Activated naive CD4-positive, alpha-beta T cell treated with anti-CD3 and anti-CD28 coated beads, Interleukin-2, amount 50 U/mL, for 24 hours (primary cell): Measurements from ENCODE around the gene AXIN1.
"Not testable (repeated sequence)": the region's sequence is repeated elsewhere in the genome, so short reads cannot be mapped to it uniquely, and the experiment has no call there.

Source experiments
- H3K27ac Mint-ChIP-seq: one replicate; pipeline ENCODE4 v1.8.0; 2021; ENCODE audit warnings: mild to moderate bottlenecking, mixed read lengths
- H3K27me3 Mint-ChIP-seq: one replicate; pipeline ENCODE4 v1.8.0; 2021; ENCODE audit warnings: mixed read lengths
- H3K36me3 Mint-ChIP-seq: one replicate; pipeline ENCODE4 v1.8.0; 2021; ENCODE audit warnings: mixed read lengths
- H3K4me1 Mint-ChIP-seq: one replicate; pipeline ENCODE4 v1.8.0; 2021; ENCODE audit warnings: mixed read lengths
- H3K4me3 Mint-ChIP-seq: one replicate; pipeline ENCODE4 v1.8.0; 2021; ENCODE audit warnings: mild to moderate bottlenecking, mixed read lengths
- H3K9me3 Mint-ChIP-seq: one replicate; pipeline ENCODE4 v1.8.0; 2021; ENCODE audit warnings: mixed read lengths

Gene AXIN1

DNA sequence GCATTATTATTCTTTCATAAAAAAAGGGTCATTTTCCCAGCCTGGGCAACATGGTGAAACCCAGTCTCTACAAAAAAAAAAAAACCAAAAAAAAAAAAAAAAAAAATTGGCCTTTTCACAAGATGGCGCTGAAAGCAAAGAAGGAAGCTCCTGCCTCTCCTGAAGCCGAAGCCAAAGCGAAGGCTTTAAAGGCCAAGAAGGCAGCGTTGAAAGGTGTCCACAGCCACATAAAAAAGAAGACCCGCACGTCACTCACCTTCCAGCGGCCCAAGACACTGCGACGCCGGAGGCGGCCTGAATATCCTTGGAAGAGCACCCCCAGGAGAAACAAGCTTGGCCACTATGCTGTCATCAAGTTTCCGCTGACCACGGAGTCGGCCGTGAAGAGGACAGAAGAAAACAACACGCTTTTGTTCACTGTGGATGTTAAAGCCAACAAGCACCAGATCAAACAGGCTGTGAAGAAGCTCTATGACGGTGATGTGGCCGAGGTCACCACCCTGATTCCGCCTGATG is 34.2 kb upstream of the AXIN1 start:
- no peaks in the 10 kb centered on the region for H3K9me3 Mint-ChIP-seq
- H3K27ac Mint-ChIP-seq, result no peak overlapping the region
- no peaks in the 10 kb centered on the region for H3K36me3 Mint-ChIP-seq
- no peaks in the 10 kb centered on the region for H3K27me3 Mint-ChIP-seq
- no peak overlapping the region for H3K4me3 Mint-ChIP-seq
- H3K4me1 Mint-ChIP-seq, result peaks cover 15% of the 10 kb centered on the region

DNA sequence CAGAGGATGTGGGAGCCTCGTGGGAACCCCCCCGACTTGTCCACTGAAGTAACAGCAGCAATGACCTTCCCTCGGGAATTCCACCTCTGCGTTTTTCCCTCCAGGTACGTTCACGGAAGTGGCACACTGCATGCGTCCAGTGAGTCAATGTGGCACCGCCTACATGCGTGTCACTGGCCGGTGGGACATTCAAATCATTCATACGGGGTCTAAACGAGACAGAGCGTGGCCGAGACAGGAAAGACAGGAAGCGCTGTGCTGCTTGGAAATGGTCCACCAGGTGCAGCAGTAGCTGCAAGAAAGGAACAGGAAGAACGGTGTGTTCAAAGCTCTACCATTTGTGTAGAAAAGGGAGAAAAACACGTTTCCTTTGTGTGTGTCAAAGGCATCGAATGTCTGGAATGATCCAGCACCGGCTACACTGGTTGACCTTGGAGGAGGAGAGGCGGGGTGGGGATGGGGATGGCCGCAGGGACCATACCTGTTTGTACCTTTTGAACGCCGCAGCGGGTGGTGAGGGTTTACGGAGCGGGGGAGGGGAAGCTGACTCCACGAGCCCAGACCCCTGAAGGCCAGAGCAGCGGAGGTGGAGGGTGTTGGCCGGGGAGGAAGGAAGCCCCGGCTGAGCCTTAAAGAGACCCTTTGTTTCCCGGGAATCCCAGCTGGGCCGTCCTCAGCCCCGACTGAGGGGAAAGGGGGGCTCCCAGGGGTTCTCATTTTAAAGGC is 31.0 kb upstream of the AXIN1 start:
- Mint-ChIP-seq H3K36me3 (no peaks in the 10 kb centered on the region), H3K4me1 (peaks cover 25% of the 10 kb centered on the region), H3K9me3 (no peaks in the 10 kb centered on the region), H3K27me3 (no peaks in the 10 kb centered on the region), H3K4me3 (peak overlapping the region; percentile 71), H3K27ac (peak overlapping the region; percentile 30)

DNA sequence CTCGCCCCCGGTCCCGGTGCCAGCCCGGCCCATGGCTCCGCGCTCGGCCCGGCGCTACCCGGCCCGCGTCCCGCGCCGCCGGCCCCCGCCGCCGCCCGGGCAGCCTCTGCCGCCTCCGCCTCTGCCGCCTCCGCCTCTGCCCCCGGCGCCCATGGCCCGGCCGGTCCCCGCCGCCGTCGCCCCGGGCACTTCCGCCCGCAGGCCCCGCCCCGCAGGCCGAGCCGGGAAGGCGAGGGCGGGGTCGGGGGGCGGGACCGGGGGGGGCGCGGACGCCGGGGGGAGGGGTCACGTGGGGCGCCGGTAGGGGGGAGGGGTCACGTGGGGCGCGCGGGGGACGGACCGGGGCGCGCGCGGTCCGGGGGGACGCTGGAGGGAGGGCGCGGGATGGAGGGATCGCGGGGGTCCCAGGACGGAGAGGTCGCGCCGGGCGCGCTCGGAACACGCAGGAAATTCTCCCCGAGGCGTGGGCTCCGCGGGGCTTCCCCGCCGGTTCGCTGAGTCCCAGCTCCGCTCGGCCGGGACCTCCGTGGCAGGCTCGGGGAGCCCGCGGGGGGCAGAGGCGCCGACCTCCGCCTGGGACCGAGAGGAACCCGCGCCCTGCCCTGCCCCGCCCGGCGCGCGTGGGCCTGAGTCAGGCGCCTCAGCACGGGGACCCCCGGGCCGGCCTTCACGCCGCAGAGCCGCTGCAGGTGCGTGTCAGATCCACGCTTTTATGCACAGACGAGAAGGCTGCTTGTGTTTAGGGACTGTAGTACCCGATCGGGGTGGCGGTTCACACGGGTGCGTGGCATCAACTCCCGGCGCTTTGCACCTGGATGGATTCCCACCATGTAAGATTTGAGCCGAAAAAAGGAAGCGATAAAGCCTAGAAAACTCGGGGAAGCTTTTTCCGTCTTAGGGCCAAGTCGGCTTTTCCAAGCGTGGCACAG is 29.5 kb upstream of the AXIN1 start, which contains the start of gene PGAP6:
Gene PGAP6 (minus strand): TSS at position 190 of the 929 bp plus-strand sequence. CDS start 157 bp downstream, at position 33.
- peak within 1 kb of the TSS; percentile 87 for H3K27ac Mint-ChIP-seq
- no peaks in the 10 kb centered on the region for H3K36me3 Mint-ChIP-seq
- H3K4me3 Mint-ChIP-seq, result peak within 1 kb of the TSS; percentile 71
- H3K9me3 Mint-ChIP-seq, result no peaks in the 10 kb centered on the region
- H3K27me3 Mint-ChIP-seq, result no peaks in the 10 kb centered on the region
- peaks cover 25% of the 10 kb centered on the region for H3K4me1 Mint-ChIP-seq

DNA sequence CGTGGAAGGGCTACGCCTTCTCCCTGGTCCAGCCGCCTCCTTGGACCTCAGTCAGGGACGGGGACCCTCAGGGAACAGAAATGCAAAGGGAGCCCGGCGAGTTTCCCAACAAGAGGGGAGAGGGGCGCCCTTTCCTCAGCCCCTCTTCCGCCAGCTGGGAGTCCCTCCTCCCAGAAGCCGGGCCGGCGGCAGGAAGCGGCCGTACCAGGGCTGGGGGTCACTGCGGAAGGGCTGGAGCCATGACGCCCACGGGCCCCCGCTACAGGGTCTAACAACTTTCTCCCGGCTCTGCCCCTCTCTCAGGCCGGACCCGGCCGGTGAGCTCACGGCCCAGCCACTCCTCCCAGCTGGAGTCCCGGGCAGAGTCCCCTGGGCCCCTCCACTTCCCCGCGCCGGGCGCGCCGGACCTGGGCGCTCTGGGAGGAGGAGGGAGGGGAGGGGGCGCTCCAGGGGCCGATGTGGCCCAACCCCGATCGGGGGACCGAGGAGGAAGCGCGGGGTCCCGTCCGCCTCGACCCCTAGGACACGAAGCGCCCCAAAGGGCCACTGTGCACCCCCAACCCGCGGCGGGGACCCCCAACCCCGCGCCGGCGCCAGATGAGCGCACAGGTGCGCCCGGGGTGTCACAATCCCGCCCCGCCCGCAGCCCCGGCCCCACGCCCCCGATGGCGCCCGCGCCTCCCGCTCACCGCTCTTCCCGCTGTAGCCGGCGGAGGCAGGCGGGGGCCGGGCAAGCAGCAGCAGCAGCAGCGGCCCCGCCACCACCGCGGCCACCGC is 28.7 kb upstream of the AXIN1 start:
- peaks cover 25% of the 10 kb centered on the region for H3K4me1 Mint-ChIP-seq
- H3K27ac Mint-ChIP-seq, result no peak overlapping the region
- peak overlapping the region; percentile 69 for H3K4me3 Mint-ChIP-seq
- no peaks in the 10 kb centered on the region for H3K9me3 Mint-ChIP-seq
- H3K27me3 Mint-ChIP-seq, result no peaks in the 10 kb centered on the region
- no peaks in the 10 kb centered on the region for H3K36me3 Mint-ChIP-seq

DNA sequence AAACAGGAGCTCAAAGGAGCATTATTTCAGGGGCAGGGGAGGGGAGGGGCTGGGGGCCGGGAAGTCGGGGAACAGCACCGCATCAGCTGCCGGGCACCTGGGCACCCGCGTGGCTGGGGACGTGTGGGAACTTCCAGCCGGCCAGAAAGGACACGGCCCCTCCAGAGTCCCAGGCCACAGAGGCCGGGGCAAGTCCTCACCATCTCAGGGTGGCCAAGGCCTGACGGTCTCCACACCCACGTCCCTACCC is 28.2 kb upstream of the AXIN1 start:
- Mint-ChIP-seq H3K27ac (no peak overlapping the region), H3K4me1 (peaks cover 25% of the 10 kb centered on the region), H3K9me3 (no peaks in the 10 kb centered on the region), H3K4me3 (peak overlapping the region; percentile 83), H3K36me3 (no peaks in the 10 kb centered on the region), H3K27me3 (no peaks in the 10 kb centered on the region)

DNA sequence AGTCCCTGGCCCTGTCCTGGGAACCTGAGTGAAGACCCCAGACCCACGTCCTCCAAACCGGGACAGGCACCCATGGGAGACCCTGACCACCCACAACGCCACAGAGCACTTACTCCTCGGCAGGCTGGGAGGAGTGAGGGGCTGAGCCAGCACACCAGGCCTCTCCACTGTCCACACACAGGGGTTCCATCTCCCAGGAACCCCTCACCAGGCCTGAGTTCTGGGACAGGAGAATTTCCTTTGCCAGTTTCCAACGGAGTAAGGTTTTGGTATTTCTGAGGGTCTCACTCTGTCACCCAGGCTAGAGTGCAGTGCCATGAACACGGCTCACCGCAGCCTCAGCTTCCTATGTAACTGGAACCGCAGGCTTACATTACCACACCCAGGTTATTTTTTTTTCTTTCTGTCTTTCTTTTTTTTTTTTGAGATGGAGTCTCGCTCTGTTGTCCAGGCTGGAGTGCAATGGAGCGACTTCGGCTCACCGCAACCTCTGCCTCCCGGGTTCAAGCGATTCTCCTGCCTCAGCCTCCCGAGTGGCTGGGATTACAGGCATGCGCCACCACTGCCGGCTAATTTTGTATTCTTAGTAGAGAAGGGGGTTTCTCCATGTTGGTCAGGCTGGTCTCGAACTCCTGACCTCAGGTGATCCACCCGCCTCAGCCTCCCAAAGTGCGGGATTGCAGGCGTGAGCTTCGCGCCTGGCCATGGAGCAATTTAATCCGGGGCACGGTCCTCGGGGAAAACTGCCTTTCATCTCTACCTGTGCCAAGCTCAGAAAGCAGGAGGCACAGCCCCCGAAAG is 27.6 kb upstream of the AXIN1 start:
- no peaks in the 10 kb centered on the region for H3K36me3 Mint-ChIP-seq
- peak overlapping the region; percentile 70 for H3K27ac Mint-ChIP-seq

DNA sequence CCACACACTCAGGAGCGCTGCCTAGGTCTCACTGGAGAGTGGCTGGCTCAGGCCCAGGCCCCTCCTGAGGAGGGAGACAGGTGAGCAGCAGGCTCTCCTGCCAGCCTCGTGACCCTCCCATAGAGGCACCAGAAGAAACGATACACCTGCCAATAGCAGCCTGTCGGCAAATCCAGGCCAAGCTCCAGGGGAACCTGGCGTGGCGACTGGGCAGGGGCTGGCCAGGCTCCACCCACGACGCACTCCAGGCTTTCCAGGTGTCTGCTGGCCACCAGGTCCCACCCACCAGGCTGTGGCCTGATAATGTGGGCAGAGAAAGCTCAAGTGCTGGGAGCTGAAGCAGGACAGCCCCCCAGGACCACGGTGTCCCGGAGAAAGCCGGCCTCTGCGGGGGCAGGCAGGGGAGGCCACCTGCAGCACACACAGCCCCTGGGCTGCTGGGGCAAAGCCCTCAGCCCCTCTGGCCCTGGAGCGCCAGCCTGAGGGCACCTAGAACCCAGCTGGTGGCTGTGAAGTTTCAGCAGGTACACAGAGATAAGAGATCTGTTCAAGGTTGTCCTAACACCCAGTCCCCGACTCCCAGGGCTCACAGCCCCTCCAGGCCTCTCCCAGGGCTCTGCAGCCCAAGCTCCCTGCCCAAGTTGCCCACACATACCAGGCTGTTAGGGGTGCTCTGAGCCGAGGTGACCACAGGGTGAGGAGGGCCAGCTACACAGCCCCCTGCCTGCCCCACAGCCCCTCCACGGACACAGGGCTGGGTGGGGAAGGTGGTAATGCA is 26.8 kb upstream of the AXIN1 start:
- Mint-ChIP-seq H3K4me3 (peak overlapping the region; percentile 83), H3K4me1 (peaks cover 25% of the 10 kb centered on the region)

More for the DNA sequence above, 27.6 kb upstream of the AXIN1 start:
- peaks cover 25% of the 10 kb centered on the region for H3K4me1 Mint-ChIP-seq
- peak overlapping the region; percentile 83 for H3K4me3 Mint-ChIP-seq
- no peaks in the 10 kb centered on the region for H3K27me3 Mint-ChIP-seq
- H3K9me3 Mint-ChIP-seq, result no peaks in the 10 kb centered on the region

DNA sequence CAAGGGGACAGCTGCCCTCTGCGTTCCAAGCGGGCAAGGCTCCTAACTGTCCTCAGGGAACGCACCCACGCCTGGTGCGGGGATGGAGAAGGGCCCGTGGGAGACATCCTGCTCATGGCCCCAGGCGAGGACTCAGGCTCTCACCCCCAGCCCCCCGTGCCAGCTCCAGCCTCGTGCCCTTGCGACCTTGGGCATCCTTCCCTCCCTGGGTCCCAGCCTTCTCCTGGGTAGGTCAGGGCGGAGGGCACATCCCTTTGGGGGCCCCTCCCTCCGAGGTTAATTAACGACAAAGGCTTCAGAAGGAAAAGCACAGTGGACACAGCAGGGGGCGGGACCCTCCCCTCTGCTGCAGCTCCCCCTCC is 26.3 kb upstream of the AXIN1 start:
- Mint-ChIP-seq H3K36me3 (no peaks in the 10 kb centered on the region), H3K27me3 (no peaks in the 10 kb centered on the region), H3K9me3 (no peaks in the 10 kb centered on the region), H3K4me1 (peaks cover 25% of the 10 kb centered on the region), H3K4me3 (no peak overlapping the region), H3K27ac (no peak overlapping the region)

More for the DNA sequence above, 26.8 kb upstream of the AXIN1 start:
- Mint-ChIP-seq H3K27me3 (no peaks in the 10 kb centered on the region), H3K9me3 (no peaks in the 10 kb centered on the region), H3K27ac (no peak overlapping the region), H3K36me3 (no peaks in the 10 kb centered on the region)

DNA sequence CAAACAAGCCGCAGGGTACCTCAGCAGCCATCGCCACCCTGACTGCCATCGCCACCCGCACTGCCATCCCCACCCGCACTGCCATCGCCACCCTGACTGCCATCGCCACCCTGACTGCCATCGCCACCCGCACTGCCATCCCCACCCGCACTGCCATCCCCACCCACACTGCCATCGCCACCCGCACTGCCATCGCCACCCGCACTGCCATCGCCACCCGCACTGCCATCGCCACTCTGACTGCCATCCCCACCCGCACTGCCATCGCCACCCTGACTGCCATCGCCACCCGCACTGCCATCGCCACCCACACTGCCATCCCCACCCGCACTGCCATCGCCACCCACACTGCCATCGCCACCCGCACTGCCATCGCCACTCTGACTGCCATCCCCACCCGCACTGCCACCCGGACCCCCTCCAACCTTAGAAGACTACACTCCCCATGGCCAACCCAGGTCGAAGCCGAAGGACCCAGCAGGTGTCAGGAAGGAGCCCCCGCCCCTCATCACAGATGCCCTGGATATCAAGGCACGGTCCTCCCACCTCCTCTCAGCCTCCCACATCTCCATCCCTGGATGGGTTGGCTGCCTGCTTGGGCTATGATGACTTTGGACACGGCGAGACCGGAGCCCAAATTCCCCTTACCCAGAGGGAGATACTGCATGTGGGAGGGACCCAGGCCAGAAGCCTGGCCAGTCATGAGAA is 25.7 kb upstream of the AXIN1 start:
- not testable (repeated sequence) for H3K4me3 Mint-ChIP-seq, H3K9me3 Mint-ChIP-seq, H3K27ac Mint-ChIP-seq, H3K27me3 Mint-ChIP-seq, H3K36me3 Mint-ChIP-seq
- H3K4me1 Mint-ChIP-seq, result peaks cover 20% of the 10 kb centered on the region

DNA sequence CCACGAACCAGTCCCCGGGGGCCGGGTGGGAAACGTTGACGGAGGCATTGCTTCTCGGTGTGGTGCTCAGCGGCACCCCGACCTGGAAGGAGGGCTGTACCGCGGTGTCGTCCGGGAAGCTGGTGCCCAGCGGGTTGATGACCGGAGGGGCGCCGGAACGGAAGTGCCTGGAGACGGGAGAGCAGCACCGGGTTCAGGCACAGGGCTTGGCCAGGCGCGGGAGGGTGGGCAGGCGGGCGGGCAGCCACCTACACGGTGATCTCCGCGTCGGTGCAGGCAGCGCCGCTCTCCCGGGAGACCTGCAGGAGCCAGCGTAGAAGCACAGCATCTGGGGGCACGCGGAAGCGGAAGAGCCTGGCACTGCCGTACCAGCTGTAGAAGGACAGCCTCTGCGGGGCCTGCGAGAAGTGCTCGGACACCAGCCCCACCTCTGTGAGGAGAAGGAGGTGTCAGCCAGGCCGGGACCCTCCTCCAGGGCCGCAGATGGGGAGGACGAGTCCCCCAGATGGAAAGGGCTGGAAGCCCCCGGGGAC is 25.0 kb upstream of the AXIN1 start:
- Mint-ChIP-seq H3K4me3 (no peak overlapping the region), H3K36me3 (no peaks in the 10 kb centered on the region), H3K27me3 (no peaks in the 10 kb centered on the region), H3K4me1 (peaks cover 12% of the 10 kb centered on the region), H3K9me3 (no peaks in the 10 kb centered on the region), H3K27ac (no peak overlapping the region)

DNA sequence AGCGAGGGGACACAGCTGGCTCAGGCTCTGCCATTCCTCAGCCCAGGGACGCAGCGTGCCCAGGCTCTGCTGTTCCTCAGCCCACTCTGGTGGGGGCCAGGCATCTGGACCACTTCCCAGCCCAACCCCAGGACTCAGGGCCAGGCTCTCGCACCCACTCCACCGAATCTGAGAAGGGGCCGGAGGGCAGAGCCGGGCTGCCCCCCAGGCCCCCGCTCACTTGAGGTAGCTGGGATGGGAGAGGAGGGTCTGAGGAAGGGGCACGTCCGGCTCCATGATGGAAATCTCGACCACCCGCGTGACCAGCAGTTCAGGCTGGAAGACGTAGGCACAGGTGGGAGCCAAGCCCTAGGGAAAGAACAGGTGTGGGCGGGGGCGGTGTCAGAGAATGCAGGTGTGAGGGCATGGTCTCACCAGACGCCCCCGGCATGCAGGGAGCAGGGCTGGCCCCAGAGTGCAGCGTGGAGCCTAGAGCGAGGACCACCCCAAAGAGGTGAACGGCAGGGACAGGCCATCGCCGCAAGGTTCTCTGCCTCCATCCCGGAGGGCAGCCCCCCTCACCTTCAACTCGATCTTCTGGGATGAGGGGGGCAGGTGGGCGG is 24.4 kb upstream of the AXIN1 start:
- no peaks in the 10 kb centered on the region for H3K9me3 Mint-ChIP-seq
- H3K36me3 Mint-ChIP-seq, result no peaks in the 10 kb centered on the region
- H3K27ac Mint-ChIP-seq, result no peak overlapping the region
- no peaks in the 10 kb centered on the region for H3K27me3 Mint-ChIP-seq
- H3K4me3 Mint-ChIP-seq, result no peak overlapping the region
- peaks cover 13% of the 10 kb centered on the region for H3K4me1 Mint-ChIP-seq

DNA sequence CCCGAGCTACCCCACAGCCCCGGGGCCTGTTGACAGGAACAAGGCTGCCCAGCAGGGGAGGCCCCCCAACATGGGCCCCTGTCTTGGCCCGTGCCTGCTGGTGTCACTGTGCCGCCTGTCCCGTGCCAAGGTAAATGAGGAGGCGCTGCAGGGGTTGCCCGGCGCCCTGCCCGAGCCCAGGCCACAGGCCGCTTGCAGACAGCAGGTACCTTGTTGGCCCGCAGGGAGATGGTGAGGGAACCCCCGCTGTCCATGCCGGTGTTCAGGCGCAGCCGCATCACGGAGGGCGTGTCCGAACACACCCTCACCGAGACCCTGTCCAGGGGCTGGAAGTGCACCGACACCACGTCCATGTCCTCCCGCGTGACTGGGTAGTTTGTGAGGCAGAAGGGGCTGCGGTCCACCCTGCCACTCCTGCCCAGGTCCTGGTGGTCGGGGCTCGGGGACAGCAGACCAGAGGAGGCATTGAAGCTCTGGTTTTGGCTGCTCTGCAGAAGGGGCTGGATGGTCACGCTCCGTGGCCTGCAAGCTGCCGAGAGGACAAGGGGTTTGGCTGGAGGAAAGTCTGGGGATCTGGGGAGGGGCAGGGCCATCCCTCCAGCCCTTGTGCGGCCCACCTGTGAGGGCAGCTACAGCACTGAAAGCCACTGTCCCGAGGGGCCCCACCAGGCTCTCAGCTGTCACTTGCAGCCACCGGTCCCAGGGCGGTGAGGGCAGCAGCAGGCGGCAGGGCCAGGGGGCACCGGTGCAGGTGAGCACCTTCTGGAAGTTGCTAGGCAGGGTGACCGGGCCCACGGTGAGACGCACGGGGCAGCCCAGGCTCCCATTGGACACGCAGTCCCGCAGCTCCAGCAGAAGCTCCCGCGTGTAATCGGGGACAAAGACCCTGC is 23.6 kb upstream of the AXIN1 start:
- Mint-ChIP-seq H3K36me3 (no peaks in the 10 kb centered on the region), H3K4me1 (peaks cover 15% of the 10 kb centered on the region), H3K27ac (no peak overlapping the region), H3K27me3 (no peaks in the 10 kb centered on the region), H3K9me3 (no peaks in the 10 kb centered on the region), H3K4me3 (no peak overlapping the region)

DNA sequence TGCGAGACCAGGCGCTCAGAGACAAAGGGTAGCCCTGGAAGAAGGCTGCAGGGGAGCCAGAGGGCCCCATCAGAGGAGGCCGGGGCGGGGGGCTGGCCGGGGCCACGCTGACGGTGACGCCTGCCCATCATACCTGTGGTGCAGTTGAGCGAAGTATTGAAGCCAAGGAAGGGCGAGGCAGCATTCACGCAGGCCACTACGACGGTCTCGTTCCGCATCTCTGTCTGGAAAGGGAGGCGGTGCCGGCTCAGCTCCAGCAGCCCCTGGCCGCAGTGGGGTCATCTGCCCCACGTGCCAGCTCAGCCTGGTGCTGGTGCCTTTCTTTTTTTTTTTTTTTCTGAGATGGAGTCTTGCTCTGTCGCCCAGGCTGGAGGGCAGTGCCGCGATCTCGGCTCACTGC is 22.7 kb upstream of the AXIN1 start:
- H3K27me3 Mint-ChIP-seq, result no peaks in the 10 kb centered on the region
- no peaks in the 10 kb centered on the region for H3K9me3 Mint-ChIP-seq
- H3K27ac Mint-ChIP-seq, result no peak overlapping the region
- H3K4me1 Mint-ChIP-seq, result peaks cover 20% of the 10 kb centered on the region
- no peak overlapping the region for H3K4me3 Mint-ChIP-seq
- H3K36me3 Mint-ChIP-seq, result no peaks in the 10 kb centered on the region
